SK-N-MC (cell line): Measurements from ENCODE around the gene SNX32.

Experiments used
- EZH2 ChIP-seq: fragments of 200-600 bp; sonication (generic); IDR thresholded peaks from one replicate; pipeline ENCODE4 v1.6.1; 2017; ENCODE audit warnings: antibody characterized with exemption
- POLR2AphosphoS5 ChIP-seq: IDR thresholded peaks from 2 replicates; pipeline ENCODE4 v1.6.1; 2012; ENCODE audit warnings: mild to moderate bottlenecking, low read depth, low read length, borderline replicate concordance

GRCh38 chr11:65793144-65793581, 40.6 kb upstream of the SNX32 start:
- TF ChIP-seq POLR2AphosphoS5: no peak
- no peak for TF ChIP-seq EZH2
